Peyer's patch (tissue), 4 donors: ENCODE results near the gene FOXO6.

Experiments
- CTCF ChIP-seq, 6 experiments: fragments of 450-650 bp in 4 of 6; fragments of 200-600 bp in 2 of 6; sonication (generic) in 1 of 6; IDR thresholded peaks; one replicate each; pipeline ENCODE4 v1.5.1; 2017 to 2019; ENCODE audit warnings: antibody characterized with exemption in 6 of 6, mild to moderate bottlenecking in 3 of 6, moderate library complexity in 1 of 6
- POLR2A ChIP-seq, 2 donors: fragments of 450-650 bp; IDR thresholded peaks; one replicate each; pipeline ENCODE4 v1.5.1; 2017; ENCODE audit warnings: antibody characterized with exemption in 2 of 2, mild to moderate bottlenecking in 2 of 2, moderate library complexity in 2 of 2

GRCh38 chr1:41312991-41313645 is 48.1 kb upstream of the FOXO6 start:
- TF ChIP-seq CTCF (IDR thresholded peaks at IDR 0.05) (no peak), POLR2A (IDR thresholded peaks at IDR 0.05) (no peak)
